Hippocampal formation (tissue), 2 donors: ENCODE results near the gene KLHDC8B.

ENCODE experiments used
- DNase-seq, 2 donors: peaks; one replicate each; lab custom pipeline; 2025; lab: John Stamatoyannopoulos, UW

KLHDC8B gene

DNA sequence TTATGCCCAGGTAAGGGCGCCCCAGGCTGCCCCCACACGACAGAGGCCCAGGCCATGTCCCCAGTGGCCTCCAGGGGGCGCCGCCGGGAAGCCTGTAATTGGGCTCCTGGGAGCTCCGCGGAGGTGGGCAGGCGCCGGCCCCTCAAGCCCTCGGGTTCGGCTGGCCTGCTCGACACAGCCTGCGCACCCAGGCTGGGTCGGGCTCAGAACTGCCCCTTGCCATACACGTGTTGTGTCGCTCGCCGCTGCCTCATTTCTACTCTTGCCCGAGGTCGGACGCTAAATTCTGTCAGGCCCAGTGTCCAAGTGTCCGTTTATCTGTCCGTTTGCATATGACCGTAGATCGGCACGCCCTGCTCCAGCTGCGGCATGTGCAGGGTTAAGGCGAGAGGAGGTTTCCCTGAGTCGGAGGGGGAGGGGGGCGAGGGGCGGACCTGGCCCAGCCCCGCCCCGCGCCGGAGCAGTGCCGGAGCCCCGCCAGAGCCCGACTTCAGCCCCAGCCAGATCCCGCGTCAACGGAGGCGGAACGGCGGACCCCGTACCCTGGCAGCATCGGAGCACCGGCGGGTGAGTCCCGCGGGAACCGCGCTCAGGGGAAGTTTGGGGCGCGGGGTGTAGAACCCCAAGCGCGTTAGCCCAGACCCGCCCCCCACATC lies at the start of gene KLHDC8B:
Gene KLHDC8B, plus strand, starts transcription at position 480 of the 656 bp plus-strand sequence. CDS start 1,172 bp downstream, outside the sequence.
- peak in 1 of 2 donors; percentile 55 for DNase-seq

DNA sequence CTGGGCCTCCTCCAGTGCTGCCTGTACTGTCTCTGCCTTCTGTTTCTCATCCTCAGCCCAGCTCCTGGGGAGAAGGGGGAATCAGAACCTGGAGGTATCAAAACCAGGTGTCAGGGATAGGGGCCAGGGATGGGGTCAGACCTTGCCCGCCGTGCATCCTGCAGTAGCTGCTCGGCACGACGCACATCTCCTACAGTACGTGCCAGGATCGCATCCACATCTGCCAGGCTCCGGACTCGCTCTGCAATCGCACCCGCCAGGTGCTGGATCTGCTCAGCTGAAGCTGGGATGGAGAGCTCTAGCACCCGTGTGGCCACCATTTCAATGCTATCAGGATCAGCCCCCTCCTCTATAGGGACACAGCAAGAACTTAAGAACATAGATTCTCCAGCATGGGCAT lies 49.4 kb upstream of the KLHDC8B start:
- DNase-seq, result no peak

DNA sequence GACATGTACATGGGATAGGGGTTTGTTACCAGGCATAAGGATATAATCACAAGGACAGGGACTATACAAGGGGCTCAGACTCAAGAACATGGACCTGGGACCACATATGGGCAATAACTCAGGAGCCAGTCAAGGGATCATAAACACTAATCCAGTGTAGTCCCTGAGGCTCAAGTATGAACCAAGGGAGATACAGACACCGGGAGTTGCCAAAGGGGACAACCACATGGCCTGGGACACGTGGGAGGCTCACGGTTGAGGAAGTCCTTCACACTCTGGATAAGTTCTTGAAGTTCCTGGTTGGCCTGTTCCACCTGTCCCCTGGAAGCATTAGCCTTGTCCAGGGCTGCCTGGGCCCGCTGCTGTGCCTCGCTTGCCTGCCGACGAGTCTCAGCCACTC lies 48.9 kb upstream of the KLHDC8B start:
- DNase-seq, result no peak

DNA sequence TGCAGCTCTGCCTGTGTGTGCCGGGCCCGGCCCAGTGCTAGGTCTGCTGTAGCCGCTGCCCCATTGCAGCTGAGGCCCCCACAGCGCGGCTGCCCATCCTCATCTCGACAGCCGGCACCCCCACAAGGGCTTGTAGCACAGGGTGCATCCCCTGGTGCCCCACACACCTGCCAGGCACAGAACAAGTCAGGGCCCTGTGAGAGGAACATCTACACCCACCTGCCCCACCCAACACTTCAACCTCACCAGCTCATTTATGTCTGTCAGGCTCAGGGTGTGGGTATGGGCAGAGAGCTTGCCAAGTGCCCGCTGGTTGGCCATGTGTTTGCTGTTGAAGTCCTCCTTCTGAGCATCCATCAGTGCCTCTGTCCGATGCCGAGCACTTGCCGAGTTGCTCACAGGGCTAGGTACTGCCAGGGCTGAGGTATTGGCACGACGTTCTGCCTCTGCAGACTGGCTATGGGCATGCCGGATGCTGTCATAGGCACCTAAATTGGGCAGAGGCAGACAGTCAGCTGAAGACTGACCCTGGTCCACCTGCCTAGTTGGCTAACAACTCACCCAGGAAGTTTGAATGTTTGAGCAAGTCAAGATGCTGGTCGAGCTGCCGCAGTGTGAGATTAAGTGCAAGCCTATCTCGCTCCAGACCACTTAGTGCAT lies 48.4 kb upstream of the KLHDC8B start:
- DNase-seq, result no peak

DNA sequence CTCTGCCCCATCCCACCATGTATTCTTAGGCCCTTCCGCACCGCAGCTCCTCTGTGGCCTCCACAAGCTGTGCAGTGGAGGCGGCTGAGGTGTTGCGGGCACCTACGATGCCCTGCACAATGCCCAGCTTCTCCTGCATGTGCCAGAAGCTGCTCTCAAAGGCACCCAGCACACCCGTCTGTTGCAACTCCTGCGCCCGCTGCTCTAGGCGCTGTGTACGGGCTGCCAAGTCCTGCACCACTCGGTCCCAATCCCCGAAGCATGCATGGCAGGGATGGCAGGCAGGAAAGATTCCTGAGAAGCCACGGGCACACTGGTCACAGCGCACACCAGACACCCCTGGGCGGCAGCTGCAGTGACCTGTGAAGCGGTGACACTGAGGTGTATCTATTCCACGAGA lies 47.7 kb upstream of the KLHDC8B start:
- DNase-seq, result no peak

DNA sequence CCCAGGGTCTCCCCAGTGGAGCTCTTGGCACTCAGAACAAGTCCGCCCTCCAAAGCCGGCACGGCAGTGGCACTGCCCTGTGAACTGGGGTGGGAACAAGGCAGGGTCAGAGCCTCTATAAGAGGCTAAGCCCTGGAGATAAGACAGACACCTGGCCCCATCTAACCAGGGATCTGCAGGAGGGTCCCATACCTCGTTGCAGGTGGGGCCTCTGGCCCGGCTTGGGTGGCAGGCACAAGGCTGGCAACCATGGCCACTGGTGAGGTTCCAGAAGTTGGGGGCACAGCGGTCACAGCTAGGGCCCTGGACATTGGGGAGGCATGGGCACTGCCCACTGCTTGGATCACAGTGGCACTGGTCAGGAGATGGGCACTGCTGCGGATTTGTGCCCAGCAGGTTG lies 47.2 kb upstream of the KLHDC8B start:
- DNase-seq, result no peak

DNA sequence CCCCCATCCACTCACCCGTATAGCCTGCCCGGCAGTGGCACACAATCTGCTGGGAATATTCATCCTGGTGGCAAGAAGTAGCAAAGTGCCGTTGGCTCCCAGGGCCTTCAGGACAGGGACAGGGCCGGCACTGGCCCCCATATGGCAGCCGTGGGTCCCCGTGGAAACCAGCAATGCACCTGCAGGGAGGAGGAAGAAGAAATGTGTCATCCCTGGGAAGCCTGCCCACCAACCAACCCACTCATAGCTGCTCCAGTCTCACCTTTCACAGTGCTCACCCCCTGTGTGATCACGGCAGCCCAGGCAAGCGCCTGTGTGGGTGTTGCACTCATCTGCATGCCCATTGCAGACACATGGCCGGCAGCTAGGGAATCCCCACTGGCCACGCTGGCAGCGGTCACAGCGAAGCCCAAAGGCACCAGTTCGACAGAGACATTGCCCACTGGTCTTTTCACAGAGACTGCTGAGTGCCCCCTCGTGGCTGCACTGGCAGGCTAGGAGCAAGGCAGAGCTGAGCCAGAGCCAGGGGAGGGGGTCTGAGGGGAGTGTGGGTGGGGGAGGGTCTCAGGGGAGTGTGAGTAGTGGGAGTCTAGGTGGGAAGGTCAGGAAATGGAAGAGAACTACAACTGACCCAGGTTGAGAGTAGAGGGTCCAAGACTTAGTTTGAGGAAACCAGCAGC lies 46.3 kb upstream of the KLHDC8B start:
- DNase-seq, result no peak

DNA sequence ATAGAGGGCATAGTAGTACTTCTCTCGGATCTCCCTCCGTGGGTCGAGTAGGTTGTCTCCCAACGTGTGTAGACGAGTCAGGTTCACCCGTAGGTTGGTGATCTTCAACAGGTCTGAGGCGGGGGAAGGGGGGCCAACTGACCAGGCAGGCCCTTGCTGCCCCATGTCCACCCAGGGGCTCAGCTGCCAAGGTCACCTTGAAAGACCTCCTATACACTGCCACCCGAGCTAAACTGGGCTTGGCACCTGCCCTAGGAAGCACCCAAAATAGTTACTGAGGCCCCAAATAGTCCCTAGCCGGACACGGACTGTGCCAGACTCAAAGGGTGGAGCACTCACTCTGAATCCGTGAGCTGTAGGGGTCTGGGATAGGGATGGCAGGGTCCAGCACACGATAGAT lies 40.4 kb upstream of the KLHDC8B start:
- DNase-seq, result no peak

DNA sequence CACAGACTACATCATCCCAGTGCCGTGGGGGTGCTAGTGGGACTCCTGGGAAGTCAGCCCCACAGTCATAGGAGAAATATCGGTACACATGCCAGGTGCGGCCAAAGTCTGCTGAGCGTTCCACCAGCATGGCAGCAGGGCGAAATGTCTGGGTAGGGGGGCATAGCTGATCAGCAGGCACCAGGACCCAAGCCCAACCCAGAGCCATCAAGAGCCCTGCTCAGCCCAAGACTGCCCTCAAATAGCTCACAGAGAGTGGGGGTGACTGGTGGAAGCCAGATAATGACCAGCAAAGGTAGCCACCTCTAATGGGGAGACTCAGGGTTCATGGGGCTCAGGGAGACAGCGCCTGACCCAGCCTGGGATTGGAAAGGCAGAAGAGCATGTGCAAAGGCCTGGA lies 39.8 kb upstream of the KLHDC8B start:
- no peak for DNase-seq

DNA sequence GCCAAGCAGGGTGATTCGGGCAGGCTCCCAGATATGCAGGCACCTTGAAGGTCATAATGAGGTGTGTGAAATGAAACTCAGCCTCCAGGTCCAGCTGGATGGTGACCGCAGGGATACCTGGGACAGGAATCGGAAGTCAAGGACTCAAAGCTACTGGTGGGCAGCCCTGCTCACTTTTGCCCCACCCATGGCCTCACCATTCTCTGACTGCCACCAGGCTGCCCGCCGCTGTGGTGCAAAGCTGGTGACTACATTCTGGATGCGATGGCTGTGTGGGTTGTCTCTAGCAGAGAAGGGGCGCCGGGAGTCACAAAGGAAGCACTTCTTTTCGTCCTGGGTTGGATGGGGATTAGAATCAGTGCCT lies 39.3 kb upstream of the KLHDC8B start:
- DNase-seq, result no peak

DNA sequence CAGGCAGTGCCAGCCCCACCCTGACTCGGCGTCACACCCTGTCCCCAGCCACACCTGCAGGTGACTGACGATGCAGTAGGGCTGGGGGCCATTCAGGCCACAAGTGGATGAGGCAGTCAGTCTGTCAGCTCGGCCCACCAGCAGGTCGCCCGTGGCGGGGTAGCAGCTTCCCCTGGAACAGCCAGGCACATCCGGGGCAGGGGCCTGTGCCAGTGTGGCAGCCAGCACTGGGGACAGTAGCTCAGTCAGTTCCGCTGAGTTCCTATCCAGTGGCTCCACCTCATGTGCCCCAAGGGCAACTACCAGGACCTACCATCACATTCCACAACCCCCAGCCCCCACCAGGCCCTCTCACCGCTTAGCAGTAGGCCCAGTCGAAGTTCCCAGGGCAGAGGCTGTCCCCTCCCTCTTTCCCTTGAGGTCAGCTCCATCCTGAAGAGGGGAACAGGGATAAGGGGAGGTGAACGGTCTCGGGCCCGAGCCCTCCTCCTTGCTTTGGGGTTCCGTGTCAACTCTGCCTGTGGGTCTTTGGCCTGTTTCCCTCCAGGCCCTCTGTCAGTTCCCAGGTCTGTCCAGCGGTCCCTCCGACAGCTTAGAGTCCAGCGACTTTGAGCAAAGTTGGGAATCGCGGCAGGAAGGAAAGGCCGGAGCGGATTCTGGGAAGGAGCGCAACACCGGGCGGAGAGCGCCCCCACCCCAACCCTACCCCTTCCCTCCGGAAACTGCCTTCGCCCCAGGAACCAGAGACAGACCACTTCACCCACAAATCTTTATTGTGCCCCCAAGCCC lies 38.8 kb upstream of the KLHDC8B start, which contains the start of gene LAMB2:
Gene LAMB2, minus strand, starts transcription at position 614 of the 789 bp plus-strand sequence. Its CDS starts 183 bp downstream, at position 431.
- peak; percentile 24 to 60 for DNase-seq

DNA sequence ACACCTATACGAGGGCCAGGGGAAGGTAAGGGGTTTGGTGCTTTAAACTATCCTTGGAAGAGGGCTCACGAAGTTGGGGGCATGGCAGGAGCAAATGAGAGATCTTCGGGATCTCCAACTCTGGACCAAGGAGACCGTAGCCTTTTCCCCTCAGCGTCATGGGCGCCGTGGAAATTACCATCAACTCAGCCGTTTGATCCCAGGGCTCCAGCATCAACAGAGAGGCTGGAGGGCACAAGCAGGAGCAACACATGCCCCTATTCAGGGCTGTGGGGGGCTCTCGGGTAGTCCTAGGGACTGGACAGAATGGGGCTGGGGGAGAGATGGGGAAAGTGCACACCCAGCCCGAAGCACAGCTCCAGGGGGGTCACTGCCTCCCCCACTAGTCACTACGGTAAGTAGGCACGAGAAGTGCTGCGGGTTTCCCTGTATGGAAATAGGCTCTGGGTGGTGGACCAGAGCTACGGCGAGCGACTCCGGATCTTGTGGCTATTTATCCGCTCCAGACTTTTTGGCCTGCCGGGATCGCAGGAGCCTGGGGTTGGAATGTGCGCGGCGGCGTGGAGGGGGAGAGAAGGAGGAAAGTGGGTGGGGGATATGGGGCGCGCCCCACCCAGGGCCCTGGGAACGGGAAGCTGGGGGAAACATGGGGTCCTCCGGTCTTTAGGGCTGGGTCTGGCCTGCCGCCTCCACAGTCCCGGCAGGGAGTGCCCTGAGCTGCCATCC lies 38.0 kb upstream of the KLHDC8B start:
- peak; percentile 60 to 68 for DNase-seq

DNA sequence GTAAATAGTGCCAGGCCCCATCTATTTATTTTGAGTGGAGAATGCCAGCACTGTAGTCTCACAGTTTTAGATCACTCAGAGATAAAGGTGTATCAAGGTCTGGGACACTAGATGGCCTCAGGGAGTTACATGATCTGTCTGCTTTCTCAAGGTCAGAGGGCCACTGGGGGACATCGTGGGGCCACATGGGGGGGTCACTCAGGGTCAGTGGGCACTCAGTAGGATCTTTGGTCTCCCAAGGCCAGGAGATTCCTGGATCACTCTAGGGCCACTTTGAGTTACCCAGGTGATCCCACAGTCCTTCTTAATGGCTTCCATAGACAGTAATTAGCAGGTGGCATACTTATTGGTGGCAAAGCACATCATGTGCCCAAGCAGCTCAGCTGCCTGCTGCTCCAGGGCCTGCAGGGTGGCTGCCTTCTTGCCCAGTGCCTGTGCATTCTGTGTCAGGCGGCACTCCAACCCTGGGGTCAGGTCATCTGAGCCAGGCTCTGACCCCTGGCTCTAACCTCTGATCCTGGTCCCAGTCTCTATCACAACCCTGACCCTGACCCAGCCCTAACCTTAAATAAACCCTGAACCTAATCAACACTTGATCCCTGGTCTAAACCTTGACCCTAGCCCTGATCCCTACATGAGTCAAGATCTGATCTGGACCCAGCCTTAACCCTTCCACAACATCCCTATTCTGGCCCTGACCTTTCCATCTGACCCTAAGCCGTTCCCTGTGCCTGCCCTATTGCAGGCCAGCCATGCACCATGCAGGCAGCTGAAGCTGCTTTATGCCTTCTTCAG lies 36.7 kb upstream of the KLHDC8B start:
- DNase-seq, result no peak

DNA sequence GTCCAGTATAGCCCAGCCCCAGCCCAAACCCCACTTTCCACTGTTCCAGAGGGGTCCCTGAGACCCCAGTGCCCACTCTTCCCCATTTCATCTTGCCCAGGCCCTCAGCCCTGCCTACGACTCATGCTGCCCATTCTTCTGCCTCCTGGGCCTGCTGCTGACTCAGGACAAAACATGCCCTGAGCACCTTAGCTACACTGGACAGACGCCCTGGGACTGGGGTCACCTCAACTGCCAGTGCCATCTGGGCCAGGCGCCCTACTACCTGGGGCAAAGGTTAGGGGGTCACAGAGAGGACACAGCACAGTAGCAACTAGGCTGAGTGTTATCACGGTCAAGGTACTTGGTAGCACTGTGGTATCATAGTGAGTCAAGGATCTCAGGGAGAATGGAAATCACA lies 35.9 kb upstream of the KLHDC8B start:
- DNase-seq, result no peak

DNA sequence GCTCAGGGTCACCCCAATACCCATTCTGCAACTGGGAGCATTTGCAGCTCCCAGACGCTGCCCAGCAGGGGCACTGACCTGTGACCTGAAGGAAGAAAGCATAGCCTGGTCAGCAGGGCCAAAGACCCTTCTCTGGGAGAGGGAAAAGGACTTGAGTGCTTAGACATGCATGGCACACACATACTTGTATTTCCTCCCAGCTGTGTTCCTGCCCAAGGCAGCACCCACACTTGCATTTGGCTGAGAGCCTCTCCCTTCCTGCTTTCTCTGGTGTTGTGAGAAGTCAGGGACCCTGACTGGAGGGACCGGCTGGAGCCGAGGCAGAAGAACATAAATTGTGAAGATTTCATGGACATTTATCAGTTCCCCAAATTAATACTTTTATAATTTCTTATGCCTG lies 31.3 kb upstream of the KLHDC8B start:
- DNase-seq, result no peak

DNA sequence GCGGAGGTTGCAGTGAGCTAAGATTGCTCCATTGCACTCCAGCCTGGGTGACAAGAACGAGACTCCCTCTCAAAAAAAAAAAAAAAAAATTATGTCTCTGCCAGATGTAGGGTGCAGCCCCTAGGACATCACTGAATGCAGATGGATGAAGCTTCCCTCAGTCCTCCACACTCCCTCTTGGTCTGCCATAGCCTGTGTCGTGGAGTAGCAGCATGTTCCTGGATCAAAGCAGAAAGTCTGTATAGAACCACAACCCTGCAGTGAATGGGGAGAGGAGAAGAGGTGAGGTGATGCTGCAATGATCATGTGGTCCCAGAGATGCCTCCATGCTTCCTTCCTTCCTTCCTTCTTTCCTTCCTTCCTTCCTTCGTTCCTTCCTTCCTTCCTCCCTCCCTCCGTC lies 23.2 kb upstream of the KLHDC8B start:
- DNase-seq, result no peak

DNA sequence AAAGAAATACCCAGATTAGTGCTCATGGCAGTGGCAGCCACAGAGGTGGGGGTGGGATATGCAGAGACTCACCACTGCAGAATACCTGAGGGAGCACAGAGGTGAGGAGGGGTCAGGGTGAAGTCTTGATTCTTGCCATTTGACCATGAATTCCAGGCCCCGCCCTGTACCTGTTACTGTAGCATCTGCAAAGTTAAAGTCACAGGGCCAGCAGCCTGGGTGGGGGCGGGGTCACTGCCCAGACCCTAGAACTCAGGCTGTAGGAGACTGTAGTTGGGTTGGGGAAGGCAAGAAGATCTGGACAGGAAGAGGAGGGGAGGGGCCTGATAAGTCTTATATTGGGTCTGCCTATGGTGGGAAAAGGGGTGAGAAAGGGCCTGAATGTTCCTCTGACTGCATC lies 19.8 kb upstream of the KLHDC8B start:
- no peak for DNase-seq

DNA sequence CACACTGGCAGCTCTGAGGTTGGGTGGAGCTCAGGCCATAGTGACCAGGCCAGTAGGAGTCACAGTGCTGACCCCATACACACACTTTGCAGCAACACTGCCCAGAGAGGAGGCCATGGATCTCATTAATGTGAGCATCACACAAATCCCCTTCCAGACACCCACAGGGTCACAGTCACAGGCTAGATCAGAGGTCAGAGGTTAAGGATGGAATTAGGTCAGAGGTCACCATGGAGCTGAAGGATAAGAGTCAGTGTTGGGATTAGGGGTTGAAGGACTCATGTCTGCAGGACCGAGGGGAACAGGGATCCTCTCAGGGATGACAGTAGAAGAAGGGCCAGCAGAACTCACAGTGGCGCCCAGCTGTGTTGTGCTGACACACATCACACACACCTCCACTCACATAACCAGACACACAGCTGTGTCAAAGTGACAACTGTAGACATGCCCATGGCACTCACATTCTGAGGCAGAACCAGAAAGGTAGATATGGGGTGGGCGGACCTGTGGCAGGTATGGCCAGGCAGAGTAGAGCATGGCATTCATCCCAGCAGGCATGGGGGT lies 18.0 kb upstream of the KLHDC8B start:
- DNase-seq, result no peak

DNA sequence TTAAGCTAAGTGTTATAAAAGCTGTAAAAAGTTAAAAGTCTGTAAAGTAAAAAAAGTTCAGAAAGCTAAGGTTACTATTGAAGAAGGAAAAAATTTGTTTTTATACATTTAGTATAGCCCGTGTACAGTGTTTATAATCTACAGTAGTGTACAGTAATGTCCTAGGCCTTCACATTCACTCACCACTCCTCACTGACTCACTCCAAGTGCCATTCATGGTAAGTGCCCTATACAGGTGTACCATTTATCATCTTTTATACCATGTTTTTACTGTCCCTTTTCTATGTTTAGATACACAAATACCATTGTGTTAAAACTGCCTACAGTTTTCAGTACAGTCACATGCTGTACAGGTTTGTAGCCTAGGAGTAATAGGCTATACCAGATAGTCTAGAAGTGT lies 14.1 kb upstream of the KLHDC8B start:
- no peak for DNase-seq

DNA sequence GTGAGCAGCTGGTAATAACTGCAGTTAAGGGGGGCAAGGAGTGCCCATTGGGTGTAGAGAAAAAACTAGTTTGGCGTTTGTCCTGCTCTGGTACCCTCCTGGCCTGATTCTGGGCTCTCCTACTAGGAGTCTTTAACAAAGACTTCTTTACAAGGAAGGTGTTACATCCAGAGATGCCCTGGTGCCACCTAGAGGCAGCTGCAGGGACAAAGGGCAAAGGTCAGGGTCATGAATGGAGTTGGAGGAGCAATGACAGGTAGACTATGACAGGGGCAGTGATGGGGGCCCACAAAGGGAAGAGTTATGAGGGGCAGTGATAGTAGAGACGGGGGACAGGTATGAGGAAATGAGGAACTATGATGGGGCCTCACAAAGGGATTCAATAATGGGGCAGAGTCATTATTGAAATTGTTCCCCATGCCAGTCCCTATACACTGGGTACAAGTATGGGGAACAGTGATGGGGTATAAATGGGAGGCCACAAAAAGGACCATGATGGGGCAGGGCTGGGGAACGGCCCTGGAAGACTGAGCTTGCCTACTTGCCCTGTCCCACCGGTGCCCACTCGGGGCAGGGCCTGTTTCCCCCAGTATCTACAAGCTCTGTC lies 13.2 kb upstream of the KLHDC8B start:
- no peak for DNase-seq
